SIG-M5 treated with dmso at 0.1 percent for 504 hours (cell line): ENCODE results near the gene SEPTIN5.

Experiments
- DNase-seq: peaks from one replicate; lab custom pipeline; 2025; ENCODE audit not compliant: unreplicated experiment; lab: John Stamatoyannopoulos, UW

SEPTIN5 gene

DNA sequence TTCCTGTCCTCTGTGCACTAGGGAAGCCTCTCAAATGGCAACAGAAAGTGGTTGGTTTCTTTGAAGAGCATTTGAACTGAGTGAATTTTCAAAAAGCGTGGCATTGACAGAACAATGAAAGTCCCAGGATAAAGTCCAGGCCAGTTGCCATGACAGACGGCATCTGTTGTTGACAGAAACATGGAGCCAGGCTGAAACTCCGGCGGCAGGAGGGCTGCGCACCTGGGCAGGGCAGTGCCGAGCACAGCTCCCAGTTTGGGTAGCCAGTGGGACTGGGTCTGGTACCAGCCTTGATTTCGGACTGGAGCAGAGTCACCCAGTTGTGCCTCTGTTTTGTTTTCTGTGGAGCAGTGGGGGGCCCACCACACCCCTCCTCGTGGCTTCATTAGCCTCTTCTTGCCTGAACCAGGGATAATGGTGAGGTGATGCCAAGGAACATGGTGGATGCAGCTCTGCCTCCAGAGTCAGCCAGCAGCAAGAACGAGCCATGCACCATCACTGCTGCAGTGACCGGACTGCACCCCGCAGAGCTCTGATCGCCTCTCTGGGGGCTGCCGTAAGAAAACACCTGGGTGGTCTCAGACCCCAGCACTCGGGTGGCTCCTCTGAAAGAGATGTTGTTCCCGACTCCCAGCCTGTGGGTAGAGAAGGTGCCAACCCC is 9.8 kb upstream of the SEPTIN5 start:
- no peak for DNase-seq

DNA sequence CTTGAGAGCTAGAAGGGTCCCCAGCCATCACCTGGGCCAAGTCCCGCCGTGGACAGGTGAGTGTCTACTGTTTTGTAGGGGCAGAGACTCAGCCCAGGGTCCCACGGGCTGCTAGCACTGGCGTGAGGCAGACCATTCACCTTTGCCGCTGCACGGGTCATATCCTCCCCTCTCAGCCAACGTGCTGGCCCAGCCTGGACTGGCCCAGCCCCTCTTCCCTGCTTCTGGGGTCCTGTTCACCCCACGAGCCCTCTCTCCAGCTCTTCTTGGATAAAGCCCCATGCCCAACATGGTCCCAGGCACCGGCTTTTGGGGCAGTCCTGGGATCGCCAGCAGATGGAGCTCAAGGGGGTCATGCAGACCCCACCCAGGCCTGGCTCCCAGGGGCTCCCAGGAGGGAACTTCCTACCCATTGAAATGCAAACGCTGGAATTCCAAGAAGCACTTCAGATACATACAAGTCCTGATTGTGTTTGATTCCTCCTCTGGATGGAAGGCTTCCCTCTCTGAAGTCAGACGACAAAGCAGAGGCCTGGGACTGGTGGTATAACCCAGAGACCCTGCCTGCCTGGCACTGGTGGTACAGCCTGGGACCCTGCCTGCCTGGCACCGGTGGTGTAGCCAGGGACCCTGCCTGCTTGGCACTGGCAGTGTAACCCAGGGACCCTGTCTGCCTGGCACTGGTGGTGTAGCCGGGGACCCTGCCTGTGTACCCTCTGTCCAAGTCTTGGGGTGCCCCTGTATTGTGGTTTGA is 8.9 kb upstream of the SEPTIN5 start:
- DNase-seq: no peak

- DNase-seq: peak; percentile 37
Observed at GRCh38 chr22:19706661-19707151, 7.6 kb upstream of the SEPTIN5 start.

DNA sequence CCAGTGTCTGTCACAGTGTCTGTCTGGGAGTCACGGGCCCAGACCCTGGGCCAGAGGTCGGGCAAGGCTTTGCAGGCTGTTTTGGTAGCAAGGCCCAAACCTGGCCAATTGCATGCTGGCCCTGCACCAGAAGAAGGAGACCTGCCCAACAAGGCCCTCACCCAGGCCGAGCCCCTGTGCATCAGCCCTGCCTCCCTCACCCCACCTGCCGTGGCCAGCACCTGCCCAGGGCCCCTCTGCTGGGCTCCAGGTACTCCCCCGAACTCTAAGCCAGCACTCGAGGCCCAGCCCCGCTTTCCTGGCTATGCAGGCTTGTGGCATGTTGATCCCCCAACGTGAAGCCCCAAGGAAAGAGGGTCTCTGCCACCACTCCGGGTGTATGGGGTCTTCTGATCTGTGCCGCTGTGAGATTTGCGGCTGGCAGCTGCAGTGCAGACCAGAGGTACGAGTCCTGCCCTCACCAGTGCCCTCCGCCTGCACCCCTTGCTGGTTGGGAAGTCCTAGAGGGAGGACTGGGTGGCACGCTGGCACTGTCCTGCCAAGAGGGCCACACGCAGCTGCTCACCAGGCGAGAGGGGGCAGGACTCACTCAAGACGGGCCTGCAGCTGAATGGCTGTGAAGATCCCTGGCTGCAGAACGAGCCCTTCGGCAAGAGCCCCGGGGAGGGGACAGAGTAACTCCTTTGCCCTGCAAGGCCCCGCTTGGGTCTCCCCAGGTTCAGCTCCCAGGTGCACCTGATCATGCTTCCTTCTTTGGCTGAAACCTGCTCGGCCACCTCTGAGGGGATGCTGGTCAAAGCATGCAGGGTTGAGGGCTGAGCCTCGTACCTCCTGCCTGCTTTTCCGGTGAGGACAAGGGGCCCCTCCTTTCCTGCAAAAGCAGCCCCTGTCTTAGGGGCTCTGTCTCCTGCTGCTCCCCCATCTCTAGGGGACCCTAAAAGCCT is 6.7 kb upstream of the SEPTIN5 start:
- no peak for DNase-seq

DNA sequence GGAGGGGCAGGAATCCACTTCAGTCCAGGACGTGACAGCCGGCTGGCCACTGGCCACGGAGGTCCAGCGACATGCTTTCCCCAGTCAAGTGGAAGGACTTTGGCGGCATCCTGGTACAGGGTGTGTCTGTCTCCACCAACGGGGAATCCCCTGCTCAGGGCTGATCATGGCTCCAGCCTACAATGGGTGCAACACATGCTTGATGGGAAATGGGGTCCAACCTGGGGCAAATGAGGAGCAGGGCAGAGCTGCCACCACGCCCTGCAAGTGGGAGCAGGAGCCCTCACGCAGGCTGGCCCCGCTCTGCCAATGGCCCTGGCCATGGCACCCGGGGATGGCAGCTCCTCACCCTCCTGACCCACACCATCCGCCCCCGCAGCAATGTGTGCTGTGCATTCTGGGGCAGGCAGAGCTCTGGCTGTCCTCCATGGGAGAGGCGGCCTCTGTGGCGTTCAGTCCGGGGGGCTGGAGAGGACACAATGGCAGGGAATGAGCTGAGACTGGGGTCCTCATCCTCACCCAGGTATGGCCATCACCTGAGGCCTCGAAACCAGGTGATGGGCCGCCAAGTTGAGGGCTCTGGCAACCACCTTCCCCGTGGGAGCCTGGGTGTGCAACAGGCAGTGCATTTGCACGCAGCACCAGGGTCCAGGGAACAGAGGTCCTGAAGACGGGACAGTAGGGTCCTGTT is 5.8 kb upstream of the SEPTIN5 start:
- DNase-seq: no peak

- DNase-seq: no peak
Observed at GRCh38 chr22:19709063-19709769, 5.1 kb upstream of the SEPTIN5 start.

GRCh38 chr22:19710020-19710768 is 4.1 kb upstream of the SEPTIN5 start:
- DNase-seq: no peak

- no peak for DNase-seq
Observed at GRCh38 chr22:19710769-19711106, 3.6 kb upstream of the SEPTIN5 start.

GRCh38 chr22:19713245-19713644 is 1.1 kb upstream of the SEPTIN5 start:
- no peak for DNase-seq

GRCh38 chr22:19713650-19714311 is 522 bp upstream of the SEPTIN5 start:
- DNase-seq: no peak

- no peak for DNase-seq
Observed at GRCh38 chr22:19715188-19715930, 1.1 kb downstream of the SEPTIN5 start.

- no peak for DNase-seq
Observed at GRCh38 chr22:19716041-19716828, 1.9 kb downstream of the SEPTIN5 start.

- DNase-seq: no peak
Observed at GRCh38 chr22:19716829-19717105, 2.5 kb downstream of the SEPTIN5 start.

DNA sequence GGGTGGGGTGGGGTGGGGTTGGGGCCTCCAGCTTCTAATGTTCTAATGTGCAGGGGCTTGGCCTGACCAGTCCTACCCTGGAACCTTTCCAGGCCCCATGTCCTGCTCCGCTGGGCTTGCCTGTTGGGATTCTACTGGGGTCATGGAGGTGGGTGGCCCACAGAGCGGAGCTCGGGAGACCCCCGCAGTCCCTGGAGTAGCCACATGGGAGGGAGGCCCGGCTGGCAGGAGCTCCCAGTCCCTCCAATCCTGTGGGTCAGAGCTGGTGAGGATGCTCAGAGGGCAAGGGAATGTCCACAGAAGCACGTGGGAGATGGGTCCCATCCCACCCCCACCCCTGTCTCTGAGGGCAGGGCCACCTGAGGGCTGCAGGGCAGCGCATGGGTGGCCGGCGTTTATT is 2.9 kb downstream of the SEPTIN5 start:
- DNase-seq: no peak

DNA sequence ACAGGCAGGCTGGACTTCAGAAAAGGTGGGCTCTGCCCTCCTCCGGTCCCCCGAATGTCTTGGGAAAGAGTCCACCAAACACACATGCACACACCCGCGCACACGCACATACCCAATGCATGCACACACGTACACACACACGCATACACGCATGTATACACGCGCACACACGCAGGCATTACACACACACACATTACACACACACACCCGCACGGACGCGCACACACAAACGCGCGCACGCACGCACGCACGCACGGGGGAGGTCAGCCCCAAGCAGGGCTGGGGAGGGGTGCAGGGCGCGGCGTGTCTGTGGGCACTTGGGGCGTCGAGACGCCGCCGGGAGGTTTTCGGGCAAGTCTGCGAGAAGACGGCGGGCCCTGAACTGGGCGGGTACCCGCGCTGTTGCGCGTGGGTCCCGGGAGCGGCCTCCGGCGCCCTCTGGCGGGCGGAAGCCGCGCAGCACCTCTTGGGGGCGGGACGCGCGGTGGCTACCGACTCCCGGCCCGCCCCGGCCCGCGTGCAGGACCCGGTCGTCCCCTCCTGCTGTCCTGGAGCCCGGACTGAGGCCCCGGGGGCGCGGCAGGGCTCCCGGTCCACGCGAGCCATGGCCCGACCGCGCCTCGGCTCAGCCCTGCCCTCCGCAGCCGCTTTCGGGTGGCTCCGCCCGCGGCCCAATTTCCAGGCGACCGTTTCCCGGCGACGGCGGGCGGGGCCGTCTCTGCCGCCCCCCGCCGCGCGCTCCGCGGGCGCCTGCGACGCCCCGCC is 3.6 kb downstream of the SEPTIN5 start:
- DNase-seq: peak; percentile 61

- DNase-seq: no peak
Observed at GRCh38 chr22:19718456-19719049, 4.2 kb downstream of the SEPTIN5 start.

- no peak for DNase-seq
Observed at GRCh38 chr22:19719050-19719482, 4.8 kb downstream of the SEPTIN5 start.
